ENCODE data around the gene MSANTD3. TPM values are rescaled to one million over a fixed set of nuclear protein-coding genes. Genes with fewer than 3 reads are reported as not detected.

The MSANTD3 gene
- total RNA-seq, 1 experiment from 2014 or later, result 35.7 TPM

GRCh38 chr9:100408546-100409175 lies 18.3 kb upstream of the MSANTD3 start:
- no peak overlapping the region for H2BK20ac ChIP-seq (ENCODE audit: low read depth, low read length, poor library complexity, severe bottlenecking)
- H4K5ac ChIP-seq (ENCODE audit: insufficient read length, low read depth, low read length), result no peak overlapping the region
- H2AK5ac ChIP-seq (ENCODE audit: insufficient read length, low read length), result no peak overlapping the region
- H4K91ac ChIP-seq (ENCODE audit: insufficient read length, low read depth, low read length), result no peak overlapping the region
- H3K4me2 ChIP-seq (ENCODE audit: insufficient read depth, insufficient read length, low read length), result no peak overlapping the region
- H3K56ac ChIP-seq (ENCODE audit: insufficient read length, low read depth, low read length), result no peak overlapping the region
- H2BK120ac ChIP-seq (ENCODE audit: low read depth, low read length, poor library complexity, severe bottlenecking), result no peak overlapping the region
- H3T11ph ChIP-seq (ENCODE audit: low read length), result no peak overlapping the region
- DNase-seq, result no peak
- no peak overlapping the region for H3K27ac ChIP-seq (ENCODE audit: insufficient read length, low read depth, low read length)
- H4K8ac ChIP-seq (replicated peaks; ENCODE audit: insufficient read length, low read depth, low read length), result no peak overlapping the region
- no peak overlapping the region for H3K4ac ChIP-seq (ENCODE audit: low read depth, low read length)
- H3K23ac ChIP-seq (ENCODE audit: insufficient read length, low read depth, low read length), result no peak overlapping the region
- no peaks in the 10 kb centered on the region for H3K79me2 ChIP-seq (ENCODE audit: insufficient read depth, low read length)
- Mint-ChIP-seq H3K27me3 (ENCODE audit: low read depth) (peaks cover 2% of the 10 kb centered on the region; the same call in 1 of the 2 replicates), H3K4me1 (peaks cover 13 to 14% of the 10 kb centered on the region in 2 experiments), H3K4me3 (no peak overlapping the region), H3K27ac (no peak overlapping the region), H3K36me3 (ENCODE audit: insufficient read depth in 1 of 3, low read depth in 3 of 3) (peaks cover 0 to 6% (median 4%) of the 10 kb centered on the region in 3 experiments; a peak in 5 of 7 replicates), H3K9me3 (peaks cover 8 to 13% of the 10 kb centered on the region in 2 experiments)
- H2AFZ ChIP-seq (ENCODE audit: low read length), result no peak overlapping the region
- no peaks in the 10 kb centered on the region for H3K9me3 ChIP-seq (ENCODE audit: control insufficient read depth, low read depth, low read length)
- H3K4me1 ChIP-seq (ENCODE audit: insufficient read depth, low read length), result no peaks in the 10 kb centered on the region
- H3K18ac ChIP-seq (ENCODE audit: insufficient read length, low read depth, low read length), result no peak overlapping the region
- no peak overlapping the region for H2BK12ac ChIP-seq (ENCODE audit: insufficient read length, low read depth, low read length)
- no peak for TF ChIP-seq CTCF (conservative IDR thresholded peaks at IDR 0.05)
- peaks cover 5% of the 10 kb centered on the region for H3K23me2 ChIP-seq (ENCODE audit: insufficient read length, low read depth, low read length, poor library complexity, severe bottlenecking)
- no peaks in the 10 kb centered on the region for H3K27me3 ChIP-seq (ENCODE audit: insufficient read depth, low read length)
- H3K14ac ChIP-seq (ENCODE audit: insufficient read depth, low read length), result no peak overlapping the region
- no peak overlapping the region for H2BK15ac ChIP-seq (ENCODE audit: low read depth, low read length)
- no CpG with 5 or more reads among the region's 5 CpGs for WGBS (ENCODE audit: extremely low coverage, insufficient read length, low lambda C conversion rate)
- H3K9ac ChIP-seq (ENCODE audit: extremely low read depth, insufficient read length, low read length), result no peak overlapping the region
- no peaks in the 10 kb centered on the region for H3K79me1 ChIP-seq (ENCODE audit: insufficient read depth, low read depth, low read length, poor library complexity, severe bottlenecking)
- H4K20me1 ChIP-seq (ENCODE audit: control insufficient read depth, insufficient read depth, insufficient read length), result no peaks in the 10 kb centered on the region
- no peak overlapping the region for H2BK5ac ChIP-seq (ENCODE audit: insufficient read length, low read length)
